NCI-H2227 treated with DMSO at 0.1 percent for 48 hours (cell line): Measurements from ENCODE around the gene FAM83C.
"Not testable (repeated sequence)": the region's sequence is repeated elsewhere in the genome, so short reads cannot be mapped to it uniquely, and the experiment has no call there.

Experiments
- DNase-seq: peaks from one replicate; lab custom pipeline; 2025; lab: John Stamatoyannopoulos, UW

The FAM83C gene

GRCh38 chr20:35263532-35264341, 28.5 kb downstream of the FAM83C start:
- no peak for DNase-seq

- DNase-seq = peak; percentile 30
These were observed 29.3 kb downstream of the FAM83C start for GRCh38 chr20:35262731-35263531.

- not testable (repeated sequence) for DNase-seq
These were observed 29.9 kb downstream of the FAM83C start for GRCh38 chr20:35262321-35262720.

- no peak for DNase-seq
These were observed 31.8 kb downstream of the FAM83C start for GRCh38 chr20:35260426-35260825.

- no peak for DNase-seq
These were observed 34.9 kb downstream of the FAM83C start for GRCh38 chr20:35257175-35257909.

- DNase-seq = no peak
These were observed 37.7 kb downstream of the FAM83C start for GRCh38 chr20:35254448-35254999.

- DNase-seq = no peak
These were observed 39.2 kb downstream of the FAM83C start for GRCh38 chr20:35253010-35253409.

- DNase-seq = not testable (repeated sequence)
These were observed 39.6 kb downstream of the FAM83C start for GRCh38 chr20:35252598-35252997.

GRCh38 chr20:35252037-35252461, 40.2 kb downstream of the FAM83C start:
- DNase-seq = no peak

GRCh38 chr20:35251613-35251940, 40.6 kb downstream of the FAM83C start:
- DNase-seq = no peak

GRCh38 chr20:35248641-35249475, 43.4 kb downstream of the FAM83C start:
- no peak for DNase-seq

GRCh38 chr20:35246723-35247122, 45.5 kb downstream of the FAM83C start:
- no peak for DNase-seq

GRCh38 chr20:35243986-35244385, 48.2 kb downstream of the FAM83C start:
- DNase-seq = no peak

- DNase-seq = no peak
These were observed 48.9 kb downstream of the FAM83C start for GRCh38 chr20:35243317-35243716.

- no peak for DNase-seq
These were observed 51.4 kb downstream of the FAM83C start for GRCh38 chr20:35240811-35241293.

- no peak for DNase-seq
These were observed 52.0 kb downstream of the FAM83C start for GRCh38 chr20:35240083-35240810.

GRCh38 chr20:35238735-35239134, 53.5 kb downstream of the FAM83C start:
- DNase-seq = no peak

GRCh38 chr20:35238170-35238569, 54.1 kb downstream of the FAM83C start:
- no peak for DNase-seq

- DNase-seq = no peak
These were observed 54.7 kb downstream of the FAM83C start for GRCh38 chr20:35237486-35237885.

- no peak for DNase-seq
These were observed 56.3 kb downstream of the FAM83C start for GRCh38 chr20:35235881-35236280.
